PC-9 (cell line): ENCODE data around the gene CHRNG. TPM values are rescaled to one million over a fixed set of nuclear protein-coding genes. Genes with fewer than 3 reads are reported as not detected.

ENCODE experiments used
- BruUV-seq: library from RNA; stranded (reverse); fragments of 400-500 nt; replicated peaks from 2 replicates; lab custom pipeline; 2021; lab: Mats Ljungman, UMichigan
- CTCF ChIA-PET: fragments of 300-600 bp; sonication (Branson Sonifier 250); formaldehyde crosslinking; loops from one replicate; lab custom pipeline; 2022; ENCODE audit warnings: antibody characterized with exemption; lab: Charles Lee
- POLR2A ChIA-PET: fragments of 300-600 bp; sonication (Branson Sonifier 250); formaldehyde crosslinking; loops from one replicate; lab custom pipeline; 2022; ENCODE audit warnings: antibody characterized with exemption; ENCODE audit not compliant: unreplicated experiment; lab: Charles Lee
- DNase-seq, 2 experiments: peaks; one replicate each; pipeline versions ENCODE4 v3.0.0 to v3.0.0-alpha.2; 2015 to 2022; ENCODE audit warnings: mixed read lengths in 1 of 2
- H2AFZ ChIP-seq: fragments of 200-600 bp; sonication (generic); 2 replicates; pipeline ENCODE4 v1.8.1; 2017; ENCODE audit warnings: antibody characterized with exemption
- H3F3A ChIP-seq: fragments of 200-600 bp; sonication (generic); 2 replicates; pipeline ENCODE4 v1.8.1; 2017; ENCODE audit warnings: antibody characterized with exemption, mild to moderate bottlenecking, low read depth; ENCODE audit not compliant: insufficient read depth
- H3K27ac ChIP-seq: fragments of 200-600 bp; sonication (generic); 2 replicates; pipeline ENCODE4 v1.6.1; 2016; ENCODE audit warnings: mixed run types
- H3K27me3 ChIP-seq: fragments of 200-600 bp; sonication (generic); 2 replicates; pipeline ENCODE4 v1.6.1; 2016; ENCODE audit warnings: low read depth, mixed run types; ENCODE audit not compliant: insufficient read depth
- H3K36me3 ChIP-seq: fragments of 200-600 bp; sonication (generic); 2 replicates; pipeline ENCODE4 v1.6.1; 2016; ENCODE audit warnings: low read depth, mixed run types
- H3K4me1 ChIP-seq: fragments of 200-600 bp; sonication (generic); replicated peaks from 2 replicates; pipeline ENCODE4 v1.6.1; 2016; ENCODE audit warnings: mixed run types; ENCODE audit not compliant: insufficient read depth
- H3K4me2 ChIP-seq: fragments of 200-600 bp; sonication (generic); 2 replicates; pipeline ENCODE4 v1.6.1; 2017; ENCODE audit warnings: mixed run types
- H3K4me3 ChIP-seq: fragments of 200-600 bp; sonication (generic); 2 replicates; pipeline ENCODE4 v1.6.1; 2016; ENCODE audit warnings: mixed run types
- H3K79me2 ChIP-seq: fragments of 200-600 bp; sonication (generic); 2 replicates; pipeline ENCODE4 v1.6.1; 2017; ENCODE audit warnings: low read depth, mixed run types
- H3K9me2 ChIP-seq: fragments of 200-600 bp; sonication (generic); 2 replicates; pipeline ENCODE4 v1.8.1; 2017; ENCODE audit warnings: mild to moderate bottlenecking; ENCODE audit not compliant: insufficient read depth
- H3K9me3 ChIP-seq: fragments of 200-600 bp; sonication (generic); 2 replicates; pipeline ENCODE4 v1.8.1; 2016; ENCODE audit warnings: low read depth; ENCODE audit not compliant: insufficient read depth
- H4K20me1 ChIP-seq: fragments of 200-600 bp; sonication (generic); 2 replicates; pipeline ENCODE4 v1.8.1; 2017; ENCODE audit not compliant: insufficient read depth
- CTCF ChIP-seq: fragments of 200-600 bp; sonication (generic); conservative IDR thresholded peaks from 2 replicates; pipeline ENCODE4 v1.6.1; 2017; ENCODE audit warnings: mixed run types, antibody characterized with exemption, mild to moderate bottlenecking, moderate library complexity
- EZH2 ChIP-seq: fragments of 200-600 bp; sonication (generic); IDR thresholded peaks from 2 replicates; pipeline ENCODE4 v1.8.0; 2017; ENCODE audit warnings: antibody characterized with exemption, low read depth
- intact Hi-C: fragments of 100-400 bp; cut with micrococcal nuclease; formaldehyde crosslinking; loops from one replicate; pipeline ENCODE4 v1.10.0; 2022; ENCODE audit not compliant: unreplicated experiment
- total RNA-seq: library from RNA; stranded (reverse); gene quantifications from 2 replicates; pipeline ENCODE4 v1.2.3, GENCODE V29; 2021

Gene CHRNG
- total RNA-seq, 1 experiment from 2014 or later, result not detected

GRCh38 chr2:232519581-232520438, 19.7 kb upstream of the CHRNG start, which contains the start of gene PRSS56:
TSS of gene PRSS56 (plus strand) at chr2:232520388. CDS start at chr2:232520599, 211 bp downstream.
- Histone ChIP-seq H3K9me2 (no peaks in the 10 kb centered on the region), H3K79me2 (no peaks in the 10 kb centered on the region), H3K9me3 (no peaks in the 10 kb centered on the region), H4K20me1 (no peaks in the 10 kb centered on the region), H3K4me2 (no peak within 1 kb of the TSS), H3K27me3 (peaks cover 55% of the 10 kb centered on the region), H3F3A (no peaks in the 10 kb centered on the region), H3K4me1 (no peaks in the 10 kb centered on the region), H3K36me3 (no peaks in the 10 kb centered on the region), H2AFZ (no peak within 1 kb of the TSS), H3K4me3 (no peak within 1 kb of the TSS), H3K27ac (no peak within 1 kb of the TSS)
- ChIA-PET POLR2A (interaction anchor here (0.5 kb wide), 1 partner anchor 794 kb away, joined by 4 read pairs; no protein-coding TSS in a partner anchor), CTCF (no interaction called here)
- no peak for DNase-seq
- TF ChIP-seq CTCF (no peak), EZH2 (no peak)
- intact Hi-C loops, result loop anchor here (10.0 kb wide), 2 partner anchors 195 to 615 kb away; no protein-coding TSS in a partner anchor
- no TSS peak for BruUV-seq

- Histone ChIP-seq H4K20me1 (no peaks in the 10 kb centered on the region), H3K4me3 (no peak overlapping the region), H3K27ac (no peak overlapping the region), H3K27me3 (peaks cover 55% of the 10 kb centered on the region), H3K4me1 (no peaks in the 10 kb centered on the region), H3K9me2 (no peaks in the 10 kb centered on the region), H2AFZ (no peak overlapping the region), H3K4me2 (no peak overlapping the region), H3K79me2 (no peaks in the 10 kb centered on the region), H3F3A (no peaks in the 10 kb centered on the region), H3K36me3 (no peaks in the 10 kb centered on the region), H3K9me3 (no peaks in the 10 kb centered on the region)
- BruUV-seq, result no TSS peak
- ChIA-PET POLR2A (no interaction called here), CTCF (interaction anchor here (0.6 kb wide), 1 partner anchor 219 kb away, joined by 3 read pairs; no protein-coding TSS in a partner anchor)
- no peak for DNase-seq
- intact Hi-C loops, result loop anchor here (10.0 kb wide), 2 partner anchors 196 to 616 kb away; no protein-coding TSS in a partner anchor
- TF ChIP-seq EZH2 (no peak), CTCF (no peak)
Observed at GRCh38 chr2:232520489-232520888, 19.0 kb upstream of the CHRNG start.

- Histone ChIP-seq H3K4me1 (no peaks in the 10 kb centered on the region), H3K27ac (no peak overlapping the region), H3K4me3 (no peak overlapping the region), H3K36me3 (no peaks in the 10 kb centered on the region), H4K20me1 (no peaks in the 10 kb centered on the region), H3K9me3 (no peaks in the 10 kb centered on the region), H2AFZ (no peak overlapping the region), H3K9me2 (no peaks in the 10 kb centered on the region), H3K4me2 (no peak overlapping the region), H3F3A (no peaks in the 10 kb centered on the region), H3K27me3 (peaks cover 55% of the 10 kb centered on the region), H3K79me2 (no peaks in the 10 kb centered on the region)
- POLR2A ChIA-PET, result no interaction called here
- no peak for DNase-seq
- TF ChIP-seq EZH2, result no peak
- TF ChIP-seq CTCF, result no peak
- intact Hi-C loops, result loop anchor here (10.0 kb wide), 2 partner anchors 196 to 616 kb away; no protein-coding TSS in a partner anchor
- BruUV-seq, result no TSS peak
- CTCF ChIA-PET, result interaction anchor here (0.6 kb wide), 1 partner anchor 219 kb away, joined by 3 read pairs; no protein-coding TSS in a partner anchor
Observed at GRCh38 chr2:232521098-232521497, 18.4 kb upstream of the CHRNG start.
